NCI-H446 (cell line): Measurements from ENCODE around the gene PXK.

Experiments used
- DNase-seq, 2 experiments: peaks; one replicate each; lab custom pipeline; 2025; lab: John Stamatoyannopoulos, UW

Gene PXK

DNA sequence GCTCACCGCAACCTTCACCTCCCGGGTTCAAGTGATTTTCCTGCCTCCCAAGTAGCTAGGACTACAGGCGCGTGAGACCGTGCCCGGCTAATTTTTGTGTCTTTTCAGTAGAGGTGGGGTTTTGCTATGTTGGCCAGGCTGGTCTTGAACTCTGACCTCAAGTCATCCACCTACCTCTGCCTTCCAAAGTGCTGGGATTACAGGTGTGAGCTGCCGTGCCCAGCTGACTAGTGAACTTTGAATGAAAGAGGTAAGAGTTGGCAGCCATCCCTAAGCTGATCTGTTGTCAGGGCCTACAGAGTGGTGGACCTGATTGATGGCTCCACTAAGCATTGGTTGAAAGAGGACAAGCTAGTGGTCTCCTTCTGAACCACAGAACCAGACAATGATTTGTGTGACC lies 15.3 kb downstream of the PXK start:
- no peak for DNase-seq

DNA sequence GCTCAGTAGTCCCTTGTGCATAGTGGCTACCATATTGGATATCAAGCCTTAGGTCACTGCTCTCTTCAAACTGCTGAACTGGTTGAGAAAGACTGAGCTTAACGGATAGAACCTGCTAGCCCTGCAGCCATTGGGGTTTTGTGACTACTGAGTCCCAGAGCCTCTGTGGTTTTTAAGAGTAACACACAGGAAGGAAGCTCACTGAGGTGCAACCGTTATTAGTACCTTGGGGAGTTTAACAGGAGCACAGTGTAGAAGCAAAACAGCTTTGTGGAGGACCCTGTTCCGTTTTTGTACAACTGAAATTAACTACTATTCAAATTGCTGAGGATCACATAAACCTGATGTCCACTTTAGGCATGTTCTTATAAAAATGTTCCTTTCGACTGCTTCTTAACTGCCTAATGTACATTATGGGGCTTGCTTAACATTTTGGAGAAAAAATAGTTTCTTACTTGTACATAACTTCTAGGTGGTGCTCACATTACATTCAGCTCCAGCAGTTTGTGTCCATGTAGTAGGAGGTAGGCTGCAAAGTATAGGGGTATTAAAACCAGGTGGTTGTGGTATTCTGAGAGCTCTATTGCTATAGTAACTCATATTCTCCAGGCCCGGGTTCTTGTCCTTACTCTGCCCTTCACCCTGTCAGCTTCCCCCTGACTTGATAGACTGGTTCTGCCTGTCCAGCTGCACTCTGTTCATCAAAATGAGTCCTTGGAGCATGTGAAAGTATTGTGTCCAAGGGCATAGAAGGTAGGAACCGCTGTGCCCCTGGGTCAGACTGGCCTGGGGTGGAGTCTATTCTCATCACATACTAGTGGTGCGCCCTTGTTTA lies 17.3 kb downstream of the PXK start:
- DNase-seq: no peak

DNA sequence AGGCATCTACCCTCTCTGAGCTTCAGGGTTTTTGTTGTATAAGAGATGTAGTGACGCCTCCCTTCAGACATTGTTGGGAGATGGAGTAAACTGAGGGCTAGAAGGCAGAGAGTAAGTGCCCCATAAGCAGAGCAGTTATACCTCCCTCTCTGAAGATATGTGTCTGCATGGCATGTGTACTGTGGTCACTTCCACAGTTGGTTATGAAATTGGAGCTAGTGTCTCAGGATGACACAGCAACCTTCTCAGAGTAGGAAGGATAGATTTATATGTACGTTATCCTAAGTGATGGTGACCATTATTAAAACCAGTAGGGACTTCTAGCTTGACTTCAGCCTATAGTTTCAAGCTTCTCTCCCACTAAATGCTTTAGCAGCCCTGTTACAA lies 17.9 kb downstream of the PXK start:
- no peak for DNase-seq

DNA sequence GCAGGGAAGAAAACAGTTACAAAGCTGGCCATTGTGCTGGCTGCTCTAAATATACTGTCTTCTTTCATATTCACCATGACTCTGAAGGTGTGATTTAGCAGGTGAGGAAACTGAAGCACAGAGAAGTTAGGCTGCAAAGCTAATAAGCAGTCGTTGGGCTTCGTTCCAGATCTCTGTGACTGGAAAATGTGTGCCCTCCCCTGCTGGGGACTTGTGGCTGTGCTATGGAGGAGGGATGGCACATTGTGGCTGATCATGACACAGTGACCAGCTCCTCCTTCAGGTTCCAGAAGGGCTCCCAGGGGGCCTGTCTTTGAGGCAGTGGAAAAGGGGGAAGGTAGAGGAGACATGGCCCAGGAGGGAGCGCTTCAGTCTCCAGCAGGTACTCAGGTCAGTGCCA lies 19.2 kb downstream of the PXK start:
- no peak for DNase-seq

DNA sequence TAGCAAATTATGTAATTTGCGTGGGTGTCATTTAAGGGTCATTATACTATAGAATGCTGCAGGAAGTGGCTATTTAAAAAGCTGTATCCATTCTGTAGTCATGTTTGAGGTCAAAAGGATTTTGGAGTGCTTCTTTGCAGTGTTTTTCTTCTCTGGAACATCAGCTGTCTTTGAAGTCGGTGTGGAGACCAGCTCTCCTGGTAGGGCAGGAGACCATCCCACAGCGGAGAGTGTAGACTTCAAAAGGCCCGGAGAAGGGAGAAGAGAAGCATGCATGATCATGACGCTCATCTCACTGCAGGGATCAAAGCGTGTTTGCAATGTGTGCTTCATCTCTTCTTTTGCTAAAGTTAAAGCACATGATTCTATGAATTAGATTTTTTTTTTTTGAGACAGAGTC lies 19.9 kb downstream of the PXK start:
- DNase-seq: no peak

GRCh38 chr3:58353722-58354553 lies 21.2 kb downstream of the PXK start:
- no peak for DNase-seq

DNA sequence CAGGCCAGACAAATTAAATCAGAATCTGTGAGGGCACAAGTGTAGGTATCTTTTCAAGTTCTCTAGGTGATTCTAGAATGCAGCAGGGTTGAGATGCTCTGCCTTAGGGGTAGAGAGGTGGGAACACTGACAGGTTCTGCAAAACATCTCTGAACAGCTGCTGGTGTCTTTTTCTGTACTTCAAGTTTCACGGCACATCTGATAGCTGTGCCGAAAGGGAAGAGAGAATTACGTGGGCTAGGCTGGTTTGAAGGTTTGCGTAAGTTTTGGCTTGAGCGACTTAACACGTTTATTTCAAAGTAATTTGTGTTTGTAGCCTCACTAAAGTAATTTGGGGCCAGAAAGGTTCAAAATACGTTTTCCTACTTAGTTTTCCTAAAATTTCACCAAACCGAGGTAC lies 22.5 kb downstream of the PXK start:
- DNase-seq: no peak

GRCh38 chr3:58356054-58356453 lies 23.4 kb downstream of the PXK start:
- DNase-seq: no peak

GRCh38 chr3:58357402-58357801 lies 24.7 kb downstream of the PXK start:
- no peak for DNase-seq

GRCh38 chr3:58358092-58358491 lies 25.4 kb downstream of the PXK start:
- no peak for DNase-seq

GRCh38 chr3:58358808-58359207 lies 26.1 kb downstream of the PXK start:
- no peak for DNase-seq

- no peak for DNase-seq
Observed at GRCh38 chr3:58359621-58360020, 26.9 kb downstream of the PXK start.

DNA sequence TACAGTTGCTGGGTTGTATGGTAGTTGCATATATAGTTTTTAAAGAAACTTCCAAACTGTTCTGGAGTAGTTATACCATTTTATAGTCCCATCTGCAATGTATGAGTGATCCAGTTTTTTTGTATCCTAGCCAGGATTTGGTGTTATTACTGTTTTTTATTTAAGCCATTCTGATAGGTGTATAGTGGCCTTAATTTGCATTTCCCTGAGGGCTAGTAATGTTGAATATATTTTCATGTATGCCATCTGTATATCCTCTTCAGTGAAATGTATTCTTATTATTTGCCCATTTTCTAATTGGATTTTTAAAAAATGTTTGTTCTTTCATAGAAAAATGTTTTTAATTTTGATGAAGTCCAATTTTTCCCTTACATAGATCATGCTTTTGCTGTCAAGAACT lies 29.2 kb downstream of the PXK start:
- DNase-seq: no peak

DNA sequence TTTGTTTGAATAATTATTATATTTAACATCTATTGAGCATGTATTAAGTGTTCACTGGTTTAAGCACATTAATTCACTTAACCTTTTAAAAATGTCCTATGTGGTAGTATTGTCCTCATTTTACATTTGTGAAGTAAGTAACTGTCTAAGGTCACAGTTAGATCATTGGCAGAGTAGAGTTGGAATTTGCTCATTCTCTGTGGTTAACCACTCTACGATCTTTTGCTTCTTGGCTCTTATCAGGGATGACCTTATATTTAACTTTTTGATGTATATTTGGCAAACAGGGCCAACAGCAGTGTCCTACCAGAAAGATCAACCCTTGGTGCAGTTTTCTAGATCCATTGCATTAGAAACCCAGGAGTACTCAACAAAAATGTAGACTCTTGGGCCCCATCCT lies 34.0 kb downstream of the PXK start:
- DNase-seq: no peak

- no peak for DNase-seq
Observed at GRCh38 chr3:58369038-58369437, 36.3 kb downstream of the PXK start.

DNA sequence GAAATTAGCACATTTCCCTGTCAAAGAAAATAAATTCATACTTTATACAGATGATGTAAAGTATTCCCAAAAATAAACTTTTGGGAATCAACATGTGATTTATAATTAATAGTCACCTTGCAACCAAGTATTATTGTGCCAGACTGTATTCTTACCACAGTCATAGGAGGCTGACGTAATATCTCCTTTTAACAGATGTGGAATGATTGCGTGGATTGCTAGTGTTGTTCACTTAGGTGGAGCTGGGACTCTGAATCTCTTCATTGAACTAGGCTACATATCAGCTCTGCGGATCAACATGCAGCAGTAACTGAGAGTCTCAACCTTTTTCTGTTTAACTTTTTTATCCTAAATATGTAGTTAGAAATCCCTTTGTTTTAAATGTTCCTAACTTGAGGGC lies 37.2 kb downstream of the PXK start:
- DNase-seq: no peak

DNA sequence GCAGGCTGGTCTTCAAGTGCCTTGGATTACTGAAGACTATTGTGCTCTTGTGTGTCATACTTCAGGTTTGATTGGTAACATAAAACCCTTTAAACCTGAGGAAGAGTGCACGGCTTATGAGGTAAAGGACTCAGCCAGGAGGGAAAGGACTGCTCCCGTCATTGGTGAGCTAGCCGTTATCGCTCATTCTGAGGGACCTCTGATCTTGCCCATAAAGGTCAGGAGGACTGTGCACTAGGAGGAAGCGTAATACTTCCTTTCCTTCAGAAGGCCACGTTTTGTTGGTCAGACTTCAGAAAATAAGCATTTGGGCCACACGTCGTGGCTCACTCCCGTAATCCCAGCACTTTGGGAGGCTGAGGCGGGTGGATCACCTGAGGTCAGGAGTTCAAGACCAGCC lies 37.7 kb downstream of the PXK start:
- DNase-seq: no peak

- DNase-seq: no peak
Observed at GRCh38 chr3:58371754-58372153, 39.1 kb downstream of the PXK start.

DNA sequence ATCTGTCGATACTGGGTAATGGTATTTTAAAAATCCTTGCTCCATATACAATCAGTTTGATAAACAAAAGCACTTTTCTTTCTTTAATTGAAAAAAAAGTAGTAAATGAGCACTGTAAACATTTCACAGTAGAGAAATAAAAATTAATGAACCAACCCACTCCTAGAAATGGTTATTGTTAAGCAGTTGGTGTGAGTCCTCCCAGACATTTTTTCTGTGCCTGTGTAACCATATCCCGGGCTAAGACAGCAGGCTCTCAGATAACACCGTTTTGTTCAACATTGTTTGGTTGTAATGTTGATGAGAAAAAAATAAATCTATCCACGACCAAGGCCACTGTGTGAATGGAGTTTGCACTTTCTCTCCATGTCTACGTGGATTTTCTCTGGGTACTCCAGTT lies 42.6 kb downstream of the PXK start:
- DNase-seq: no peak

GRCh38 chr3:58377168-58377567 lies 44.5 kb downstream of the PXK start:
- no peak for DNase-seq

- no peak for DNase-seq
Observed at GRCh38 chr3:58377750-58378149, 45.1 kb downstream of the PXK start.

- no peak for DNase-seq
Observed at GRCh38 chr3:58379351-58380073, 46.8 kb downstream of the PXK start.

- DNase-seq: no peak
Observed at GRCh38 chr3:58383476-58383875, 50.8 kb downstream of the PXK start.
